K562 treated with DMSO at 1 percent for 12 hours (cell line): ENCODE measurements around the gene CDKN1B. TPM values are rescaled to one million over a fixed set of nuclear protein-coding genes. Genes with fewer than 3 reads are reported as not detected.

ENCODE experiments used
- total RNA-seq: library from RNA; unstranded; fragments of 300-600 nt; gene quantifications from 2 replicates; pipeline ENCODE4 v1.2.3, GENCODE V29; 2022; ENCODE audit not compliant: insufficient read depth

CDKN1B gene
- total RNA-seq = 17.6 and 34.2 TPM in 2 replicates

DNA sequence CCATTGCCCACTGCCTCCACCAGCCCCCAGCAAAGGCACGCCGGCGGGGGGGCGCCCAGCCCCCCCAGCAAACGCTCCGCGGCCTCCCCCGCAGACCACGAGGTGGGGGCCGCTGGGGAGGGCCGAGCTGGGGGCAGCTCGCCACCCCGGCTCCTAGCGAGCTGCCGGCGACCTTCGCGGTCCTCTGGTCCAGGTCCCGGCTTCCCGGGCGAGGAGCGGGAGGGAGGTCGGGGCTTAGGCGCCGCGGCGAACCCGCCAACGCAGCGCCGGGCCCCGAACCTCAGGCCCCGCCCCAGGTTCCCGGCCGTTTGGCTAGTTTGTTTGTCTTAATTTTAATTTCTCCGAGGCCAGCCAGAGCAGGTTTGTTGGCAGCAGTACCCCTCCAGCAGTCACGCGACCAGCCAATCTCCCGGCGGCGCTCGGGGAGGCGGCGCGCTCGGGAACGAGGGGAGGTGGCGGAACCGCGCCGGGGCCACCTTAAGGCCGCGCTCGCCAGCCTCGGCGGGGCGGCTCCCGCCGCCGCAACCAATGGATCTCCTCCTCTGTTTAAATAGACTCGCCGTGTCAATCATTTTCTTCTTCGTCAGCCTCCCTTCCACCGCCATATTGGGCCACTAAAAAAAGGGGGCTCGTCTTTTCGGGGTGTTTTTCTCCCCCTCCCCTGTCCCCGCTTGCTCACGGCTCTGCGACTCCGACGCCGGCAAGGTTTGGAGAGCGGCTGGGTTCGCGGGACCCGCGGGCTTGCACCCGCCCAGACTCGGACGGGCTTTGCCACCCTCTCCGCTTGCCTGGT is at the start of gene CDKN1B:
CDKN1B (plus strand) TSS at position 576 of the 793 bp plus-strand sequence. CDS start 472 bp downstream, outside the sequence.

Other genes starting within 250 kb of the CDKN1B start
- gene DUSP16, start 154.5 kb upstream of the CDKN1B start, total RNA-seq = 1.8 and 7.8 TPM in 2 replicates
- 5.2 and 10.7 TPM in 2 replicates for gene CREBL2, start 105.5 kb upstream of the CDKN1B start, total RNA-seq
- 1.2 TPM in 1 of 2 replicates, not detected in the other for gene GPR19, start 21.2 kb upstream of the CDKN1B start, total RNA-seq
- 0.22 and 3.3 TPM in 2 replicates for gene APOLD1, start 68.3 kb downstream of the CDKN1B start, total RNA-seq
- 17.1 and 28.1 TPM in 2 replicates for gene DDX47, start 96.0 kb downstream of the CDKN1B start, total RNA-seq
- not detected in 2 replicates for gene GPRC5A, start 174.2 kb downstream of the CDKN1B start, total RNA-seq
- not detected in 2 replicates for gene GPRC5D, start 234.8 kb downstream of the CDKN1B start, total RNA-seq